Measurements from ENCODE around the gene FRA10AC1.

DNA sequence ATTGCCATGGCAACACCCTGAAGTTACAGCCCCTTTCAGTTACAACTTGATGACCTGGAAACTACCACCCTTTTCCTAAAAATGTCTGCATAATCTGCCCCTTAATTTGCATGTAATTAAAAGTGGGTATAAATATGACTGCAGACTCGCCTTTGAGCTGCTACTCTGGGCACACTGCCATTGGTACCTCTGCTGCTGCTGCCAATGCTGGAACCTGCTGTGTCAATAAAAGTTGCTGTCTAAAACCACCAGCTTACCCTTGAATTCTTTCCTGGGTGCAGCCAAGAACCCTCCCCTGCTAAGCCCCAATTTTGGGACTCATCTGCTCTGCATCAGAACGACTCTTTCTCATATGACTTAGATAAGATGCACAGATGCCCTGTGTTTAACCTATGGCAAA, 10.2 kb upstream of the FRA10AC1 start:
- TF ChIP-seq, protein P1, sequence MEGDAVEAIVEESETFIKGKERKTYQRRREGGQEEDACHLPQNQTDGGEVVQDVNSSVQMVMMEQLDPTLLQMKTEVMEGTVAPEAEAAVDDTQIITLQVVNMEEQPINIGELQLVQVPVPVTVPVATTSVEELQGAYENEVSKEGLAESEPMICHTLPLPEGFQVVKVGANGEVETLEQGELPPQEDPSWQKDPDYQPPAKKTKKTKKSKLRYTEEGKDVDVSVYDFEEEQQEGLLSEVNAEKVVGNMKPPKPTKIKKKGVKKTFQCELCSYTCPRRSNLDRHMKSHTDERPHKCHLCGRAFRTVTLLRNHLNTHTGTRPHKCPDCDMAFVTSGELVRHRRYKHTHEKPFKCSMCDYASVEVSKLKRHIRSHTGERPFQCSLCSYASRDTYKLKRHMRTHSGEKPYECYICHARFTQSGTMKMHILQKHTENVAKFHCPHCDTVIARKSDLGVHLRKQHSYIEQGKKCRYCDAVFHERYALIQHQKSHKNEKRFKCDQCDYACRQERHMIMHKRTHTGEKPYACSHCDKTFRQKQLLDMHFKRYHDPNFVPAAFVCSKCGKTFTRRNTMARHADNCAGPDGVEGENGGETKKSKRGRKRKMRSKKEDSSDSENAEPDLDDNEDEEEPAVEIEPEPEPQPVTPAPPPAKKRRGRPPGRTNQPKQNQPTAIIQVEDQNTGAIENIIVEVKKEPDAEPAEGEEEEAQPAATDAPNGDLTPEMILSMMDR (CRISPR knock-in tag; IDR thresholded peaks at IDR 0.05), result no peak
- TF ChIP-seq POLR2A (IDR thresholded peaks at IDR 0.05; ENCODE audit: insufficient read depth in 1 of 2, low read depth in 2 of 2, low read length in 2 of 2) (no peak), MAFF (IDR thresholded peaks at IDR 0.05; ENCODE audit: low read depth, low read length) (no peak), EZH2 (conservative IDR thresholded peaks at IDR 0.05; ENCODE audit: low read depth, low read length) (no peak), MYC (CRISPR knock-in tag; IDR thresholded peaks at IDR 0.05; ENCODE audit: borderline replicate concordance) (no peak), HNRNPH1 (optimal IDR thresholded peaks at IDR 0.05; ENCODE audit: low read depth, low read length) (no peak), HNF4G (IDR thresholded peaks at IDR 0.05; ENCODE audit: borderline replicate concordance, low read depth, low read length) (no peak), HNF4G (CRISPR knock-in tag; IDR thresholded peaks at IDR 0.05; ENCODE audit: borderline replicate concordance, low read depth) (no peak), EED (CRISPR knock-in tag; IDR thresholded peaks at IDR 0.05) (no peak)
- TF ChIP-seq, protein P2, sequence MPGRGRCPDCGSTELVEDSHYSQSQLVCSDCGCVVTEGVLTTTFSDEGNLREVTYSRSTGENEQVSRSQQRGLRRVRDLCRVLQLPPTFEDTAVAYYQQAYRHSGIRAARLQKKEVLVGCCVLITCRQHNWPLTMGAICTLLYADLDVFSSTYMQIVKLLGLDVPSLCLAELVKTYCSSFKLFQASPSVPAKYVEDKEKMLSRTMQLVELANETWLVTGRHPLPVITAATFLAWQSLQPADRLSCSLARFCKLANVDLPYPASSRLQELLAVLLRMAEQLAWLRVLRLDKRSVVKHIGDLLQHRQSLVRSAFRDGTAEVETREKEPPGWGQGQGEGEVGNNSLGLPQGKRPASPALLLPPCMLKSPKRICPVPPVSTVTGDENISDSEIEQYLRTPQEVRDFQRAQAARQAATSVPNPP (CRISPR knock-in tag; IDR thresholded peaks at IDR 0.05), result no peak
- TF ChIP-seq, protein P3, sequence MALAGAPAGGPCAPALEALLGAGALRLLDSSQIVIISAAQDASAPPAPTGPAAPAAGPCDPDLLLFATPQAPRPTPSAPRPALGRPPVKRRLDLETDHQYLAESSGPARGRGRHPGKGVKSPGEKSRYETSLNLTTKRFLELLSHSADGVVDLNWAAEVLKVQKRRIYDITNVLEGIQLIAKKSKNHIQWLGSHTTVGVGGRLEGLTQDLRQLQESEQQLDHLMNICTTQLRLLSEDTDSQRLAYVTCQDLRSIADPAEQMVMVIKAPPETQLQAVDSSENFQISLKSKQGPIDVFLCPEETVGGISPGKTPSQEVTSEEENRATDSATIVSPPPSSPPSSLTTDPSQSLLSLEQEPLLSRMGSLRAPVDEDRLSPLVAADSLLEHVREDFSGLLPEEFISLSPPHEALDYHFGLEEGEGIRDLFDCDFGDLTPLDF (CRISPR knock-in tag; IDR thresholded peaks at IDR 0.05), result no peak
- TF ChIP-seq, protein P4, sequence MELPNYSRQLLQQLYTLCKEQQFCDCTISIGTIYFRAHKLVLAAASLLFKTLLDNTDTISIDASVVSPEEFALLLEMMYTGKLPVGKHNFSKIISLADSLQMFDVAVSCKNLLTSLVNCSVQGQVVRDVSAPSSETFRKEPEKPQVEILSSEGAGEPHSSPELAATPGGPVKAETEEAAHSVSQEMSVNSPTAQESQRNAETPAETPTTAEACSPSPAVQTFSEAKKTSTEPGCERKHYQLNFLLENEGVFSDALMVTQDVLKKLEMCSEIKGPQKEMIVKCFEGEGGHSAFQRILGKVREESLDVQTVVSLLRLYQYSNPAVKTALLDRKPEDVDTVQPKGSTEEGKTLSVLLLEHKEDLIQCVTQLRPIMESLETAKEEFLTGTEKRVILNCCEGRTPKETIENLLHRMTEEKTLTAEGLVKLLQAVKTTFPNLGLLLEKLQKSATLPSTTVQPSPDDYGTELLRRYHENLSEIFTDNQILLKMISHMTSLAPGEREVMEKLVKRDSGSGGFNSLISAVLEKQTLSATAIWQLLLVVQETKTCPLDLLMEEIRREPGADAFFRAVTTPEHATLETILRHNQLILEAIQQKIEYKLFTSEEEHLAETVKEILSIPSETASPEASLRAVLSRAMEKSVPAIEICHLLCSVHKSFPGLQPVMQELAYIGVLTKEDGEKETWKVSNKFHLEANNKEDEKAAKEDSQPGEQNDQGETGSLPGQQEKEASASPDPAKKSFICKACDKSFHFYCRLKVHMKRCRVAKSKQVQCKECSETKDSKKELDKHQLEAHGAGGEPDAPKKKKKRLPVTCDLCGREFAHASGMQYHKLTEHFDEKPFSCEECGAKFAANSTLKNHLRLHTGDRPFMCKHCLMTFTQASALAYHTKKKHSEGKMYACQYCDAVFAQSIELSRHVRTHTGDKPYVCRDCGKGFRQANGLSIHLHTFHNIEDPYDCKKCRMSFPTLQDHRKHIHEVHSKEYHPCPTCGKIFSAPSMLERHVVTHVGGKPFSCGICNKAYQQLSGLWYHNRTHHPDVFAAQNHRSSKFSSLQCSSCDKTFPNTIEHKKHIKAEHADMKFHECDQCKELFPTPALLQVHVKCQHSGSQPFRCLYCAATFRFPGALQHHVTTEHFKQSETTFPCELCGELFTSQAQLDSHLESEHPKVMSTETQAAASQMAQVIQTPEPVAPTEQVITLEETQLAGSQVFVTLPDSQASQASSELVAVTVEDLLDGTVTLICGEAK (IDR thresholded peaks at IDR 0.05), result no peak
- TF ChIP-seq, protein P4 (CRISPR knock-in tag; IDR thresholded peaks at IDR 0.05), result no peak

All from HepG2 (cell line).